Stimulated activated CD8-positive, alpha-beta memory T cell treated with anti-CD3 and anti-CD28 coated beads, Interleukin-4, amount 100 ng/mL, for 48 hours (primary cell): ENCODE measurements around the gene HLA-DRB5.
"Not testable (repeated sequence)": the region's sequence is repeated elsewhere in the genome, so short reads cannot be mapped to it uniquely, and the experiment has no call there.

Source experiments
- DNase-seq: peaks from one replicate; pipeline ENCODE4 v3.0.0-alpha.2; 2020

The HLA-DRB5 gene

DNA sequence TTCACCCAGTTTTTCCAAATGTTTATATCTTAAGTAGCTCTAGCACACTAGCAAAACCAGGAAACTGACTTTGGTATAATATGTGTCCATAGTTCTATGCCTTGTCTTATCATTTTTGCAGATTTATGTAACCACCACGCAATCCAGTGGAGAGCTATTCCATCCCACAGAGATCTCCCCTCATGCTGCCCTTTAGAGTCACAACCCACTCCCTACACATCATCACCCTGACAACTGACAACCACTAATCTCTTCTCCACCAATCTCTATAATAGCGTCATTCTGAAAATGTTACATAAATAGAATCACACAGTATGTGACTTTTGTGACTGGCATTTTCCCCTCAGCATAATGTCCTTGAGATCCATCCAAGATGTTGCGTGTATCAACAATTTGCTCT lies 29.1 kb downstream of the HLA-DRB5 start:
- DNase-seq = no peak

DNA sequence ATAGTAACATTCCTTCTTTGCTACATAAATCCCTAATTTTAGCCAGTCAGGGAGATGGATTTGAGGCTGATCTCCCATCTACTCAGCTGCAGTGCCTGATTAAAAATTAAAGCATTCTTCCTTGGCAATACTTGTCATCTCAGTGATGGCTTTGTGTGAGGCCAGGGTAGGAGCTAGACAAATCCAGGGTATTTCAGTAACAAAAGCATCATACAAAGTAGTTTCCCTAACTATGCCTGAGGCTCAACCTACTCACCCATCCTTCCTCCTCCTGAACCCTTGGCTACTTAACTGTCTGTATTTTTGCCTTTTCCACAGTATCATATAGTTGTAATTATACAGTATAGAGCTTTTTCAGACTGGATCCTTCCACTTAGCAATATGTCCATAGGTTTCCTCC lies 37.7 kb downstream of the HLA-DRB5 start:
- DNase-seq = no peak

DNA sequence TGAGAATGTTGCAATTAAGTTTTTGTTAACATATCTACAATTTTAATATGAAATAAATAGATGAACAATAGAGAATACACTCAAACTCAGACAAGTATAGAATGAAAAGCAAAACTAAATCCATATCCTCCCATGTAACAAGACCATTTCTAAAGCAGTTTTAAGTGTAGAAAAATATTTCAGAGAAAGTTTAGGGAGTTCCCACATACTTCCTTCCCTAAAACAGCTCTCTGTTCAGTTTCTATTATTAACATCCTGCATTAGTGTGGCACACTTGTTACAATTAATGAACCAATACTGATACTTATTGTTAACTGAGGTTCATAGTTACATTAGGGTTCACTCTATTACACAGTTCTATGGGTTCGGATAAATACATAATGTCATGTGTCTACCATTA lies 38.4 kb downstream of the HLA-DRB5 start:
- no peak for DNase-seq

DNA sequence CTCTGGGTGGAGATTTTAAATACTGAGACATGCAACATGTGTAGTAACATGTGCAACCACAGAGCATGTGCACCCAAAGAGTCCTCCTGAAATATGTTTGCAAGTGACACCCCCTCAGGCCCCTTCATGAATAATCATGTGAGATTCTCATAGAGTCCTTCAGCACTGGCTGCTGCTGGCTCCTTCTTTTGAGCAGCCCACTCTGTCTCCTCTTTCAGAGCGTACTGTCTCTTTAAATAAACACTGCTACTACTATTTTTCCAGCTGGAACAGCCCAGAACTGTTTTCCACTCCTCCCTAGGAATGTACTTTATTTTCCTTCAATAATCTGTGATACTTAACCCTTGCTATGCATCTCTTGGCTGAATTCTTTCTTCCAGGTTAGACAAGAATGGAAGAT lies 42.0 kb downstream of the HLA-DRB5 start:
- DNase-seq = no peak

DNA sequence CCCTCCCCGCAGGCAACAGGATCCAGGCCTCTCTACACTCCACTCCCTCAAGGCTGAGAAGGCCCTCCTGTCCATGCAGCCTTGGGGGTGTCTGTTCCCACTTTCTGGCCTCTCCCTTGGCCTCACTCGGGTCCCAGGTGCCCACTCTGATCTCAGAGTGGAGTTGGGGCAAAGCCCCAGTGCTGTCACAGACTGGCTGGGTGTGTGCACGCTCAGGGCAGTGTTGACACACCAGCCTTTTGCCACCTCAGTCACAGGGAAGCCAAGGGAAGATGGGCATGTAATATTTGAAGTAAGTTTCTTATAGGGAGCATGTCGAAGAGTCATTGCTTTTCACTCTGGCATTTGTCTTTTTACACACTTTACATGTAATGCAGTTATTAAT lies 45.5 kb downstream of the HLA-DRB5 start:
- no peak for DNase-seq

DNA sequence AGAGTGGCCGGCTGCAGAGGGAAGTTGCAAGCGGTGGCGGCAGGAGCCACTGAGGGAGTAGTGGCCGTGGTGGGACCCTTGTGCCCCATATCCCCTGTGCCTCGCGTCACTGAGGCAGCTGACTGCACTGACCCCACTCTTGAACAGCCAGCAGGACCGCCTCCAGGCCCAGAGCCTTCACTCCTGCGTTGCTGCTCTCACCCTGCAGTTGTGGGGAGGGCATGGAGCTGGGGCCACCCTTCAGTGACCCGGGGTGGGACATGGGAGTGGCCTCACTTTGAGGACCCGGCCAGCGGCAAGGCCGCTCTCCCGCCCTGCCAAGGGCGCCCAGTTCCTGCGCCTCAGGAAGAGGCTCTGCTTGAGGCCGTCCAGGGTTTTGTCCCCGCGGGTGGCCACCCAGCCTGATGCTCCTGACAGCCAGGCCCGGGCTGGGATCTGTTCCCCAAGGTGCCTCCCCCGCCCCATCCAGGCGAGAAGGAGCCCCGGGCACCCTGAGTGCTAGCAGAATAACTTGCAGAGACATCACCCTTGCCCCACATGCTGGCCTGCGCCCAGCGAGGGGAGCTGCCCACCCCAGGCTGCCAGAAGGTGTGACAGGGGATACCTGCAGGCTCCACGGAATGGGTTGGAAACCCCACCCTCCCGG lies 46.0 kb downstream of the HLA-DRB5 start:
- no peak for DNase-seq

DNA sequence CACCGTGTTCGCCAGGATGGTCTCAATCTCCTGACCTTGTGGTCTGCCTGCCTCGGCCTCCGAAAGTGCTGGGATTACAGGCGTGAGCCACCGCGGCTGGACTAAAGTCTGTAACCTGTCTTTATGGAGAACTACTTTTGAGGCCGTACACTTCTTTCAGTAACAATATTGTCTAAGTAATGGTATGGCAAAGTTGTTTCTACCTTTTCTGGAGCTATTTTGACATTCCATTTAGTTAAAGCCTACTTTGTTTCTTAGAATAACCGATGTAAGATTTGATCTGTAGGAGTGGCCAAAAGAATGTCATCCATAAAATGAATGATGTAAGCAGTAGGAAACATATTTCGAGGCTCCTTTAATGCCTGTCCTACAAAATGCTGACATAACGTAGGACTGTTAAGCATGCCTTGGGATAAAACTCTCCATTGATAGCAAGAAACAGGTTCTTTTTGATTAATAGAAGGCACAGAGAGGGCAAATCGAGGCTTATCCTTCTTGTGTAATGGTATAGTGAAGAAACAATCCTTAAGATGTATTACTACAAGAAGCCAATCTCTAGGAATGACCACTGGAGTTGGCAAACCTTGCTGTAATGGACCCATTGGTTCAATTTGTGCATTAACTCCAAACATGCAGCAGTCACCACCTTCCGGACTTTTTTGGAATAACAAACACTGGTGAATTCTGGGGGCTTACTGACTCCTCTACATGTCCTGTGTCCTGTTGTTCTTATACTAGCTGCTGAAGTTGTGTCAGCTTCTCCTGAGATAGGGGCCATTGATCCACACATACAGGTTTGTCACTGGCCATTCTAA lies 54.5 kb downstream of the HLA-DRB5 start:
- no peak for DNase-seq

DNA sequence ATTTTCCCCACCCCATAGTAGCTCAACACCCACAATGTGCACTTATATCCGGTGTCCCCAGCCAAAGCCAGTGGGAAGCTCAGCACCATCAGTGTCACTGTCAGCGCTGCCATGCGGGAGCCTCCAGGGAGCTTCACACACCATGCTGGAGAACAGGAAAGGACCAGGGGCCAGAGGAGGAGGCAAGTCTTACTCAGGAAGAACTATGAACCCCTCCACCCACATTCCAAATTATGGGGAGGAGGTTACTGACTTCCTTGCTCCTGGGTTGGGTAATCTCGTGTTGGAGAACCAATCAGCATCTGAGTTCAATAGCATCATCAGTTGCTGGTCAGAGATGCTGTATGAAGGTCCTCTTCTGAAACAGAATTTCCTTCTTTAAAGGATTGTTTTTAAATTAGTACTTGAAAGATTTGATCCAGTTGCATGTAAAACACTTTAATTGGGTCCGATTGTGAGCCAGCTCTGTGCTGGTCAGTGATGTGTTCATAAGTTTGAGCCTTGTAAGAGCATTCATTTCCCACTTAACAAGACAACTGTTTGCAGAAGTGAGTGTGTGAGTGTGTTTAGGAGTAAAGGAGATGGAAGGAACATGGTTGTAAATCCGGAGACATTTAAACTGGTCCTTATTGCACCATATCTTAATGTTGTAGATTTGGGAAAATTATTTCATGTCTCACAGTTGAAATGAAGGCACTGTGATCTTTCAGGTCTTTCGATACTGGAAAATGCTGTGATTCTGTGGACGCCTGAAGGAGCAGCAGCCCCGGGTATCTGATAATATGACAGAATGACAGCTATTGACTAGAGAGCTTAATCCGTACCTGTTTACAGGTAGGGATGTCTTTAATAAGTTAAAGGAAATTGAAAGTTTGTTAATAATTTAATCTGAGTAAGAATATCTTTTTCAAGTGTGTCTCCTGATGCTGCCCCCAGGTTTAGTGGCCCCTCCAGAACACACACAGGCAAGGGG lies 56.4 kb downstream of the HLA-DRB5 start:
- not testable (repeated sequence) for DNase-seq

DNA sequence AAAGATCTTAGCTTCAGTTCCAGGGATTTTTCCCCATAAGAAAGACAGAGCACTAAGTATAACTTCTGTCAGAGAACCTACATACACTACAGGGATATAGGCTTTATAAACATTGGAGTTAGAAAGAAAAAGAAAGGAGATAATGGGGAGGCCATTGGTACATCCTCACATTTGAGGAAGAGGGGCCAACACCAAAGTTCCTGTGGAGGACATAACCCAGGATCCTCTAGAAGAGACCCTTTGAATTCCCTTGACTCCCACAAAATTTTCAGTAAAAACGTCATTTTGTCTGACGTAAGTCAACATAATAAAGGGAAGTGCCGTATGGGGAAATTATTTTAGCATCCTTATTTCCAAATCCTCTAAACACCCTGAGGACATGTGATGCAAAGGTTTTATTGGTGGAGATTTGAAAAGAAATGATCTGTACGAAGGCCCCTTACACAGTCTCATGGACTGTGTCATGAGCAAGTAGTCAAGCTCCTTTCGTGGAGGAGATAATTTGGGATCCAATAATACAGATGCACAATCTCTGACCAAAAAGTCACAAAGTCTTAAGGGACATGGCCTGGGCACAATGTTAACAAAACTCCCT lies 57.2 kb downstream of the HLA-DRB5 start:
- DNase-seq = no peak

DNA sequence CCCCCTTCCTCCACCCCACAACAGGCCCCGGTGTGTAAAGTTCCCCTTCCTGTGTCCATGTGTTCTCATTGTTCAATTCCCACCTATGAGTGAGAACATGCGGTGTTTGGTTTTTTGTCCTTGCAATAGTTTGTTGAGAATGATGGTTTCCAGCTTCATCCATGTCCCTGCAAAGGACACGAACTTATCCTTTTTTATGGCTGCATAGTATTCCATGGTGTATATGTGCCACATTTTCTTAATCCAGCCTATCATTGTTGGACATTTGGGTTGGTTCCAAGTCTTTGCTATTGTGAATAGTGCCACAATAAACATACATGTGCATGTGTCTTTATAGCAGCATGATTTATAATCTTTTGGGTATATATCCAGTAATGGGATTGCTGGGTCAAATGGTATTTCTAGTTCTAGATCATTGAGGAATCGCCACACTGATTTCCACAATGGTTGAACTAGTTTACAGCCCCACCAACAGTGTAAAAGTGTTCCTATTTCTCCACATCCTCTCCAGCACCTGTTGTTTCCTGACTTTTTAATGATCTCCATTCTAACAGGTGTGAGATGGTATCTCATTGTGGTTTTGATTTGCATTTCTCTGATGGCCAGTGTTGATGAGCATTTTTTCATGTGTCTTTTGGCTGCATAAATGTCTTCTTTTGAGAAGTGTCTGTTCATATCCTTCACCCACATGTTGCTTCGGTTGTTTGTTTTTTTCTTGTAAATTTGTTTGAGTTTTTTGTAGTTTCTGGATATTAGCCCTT lies 62.2 kb downstream of the HLA-DRB5 start:
- DNase-seq = not testable (repeated sequence)
